K562 (cell line): ENCODE measurements around the gene LAMC1.

Source experiments
- CEBPB ChIP-seq: fragments of 450-650 bp; IDR thresholded peaks from 2 replicates; pipeline ENCODE4 v1.6.1; 2016; ENCODE audit warnings: missing genetic modification characterization, missing compliant biosample characterization
- CTCF ChIP-seq, 3 experiments: IDR thresholded peaks in 2 of 3; conservative IDR thresholded peaks in 1 of 3; 2 replicates each; pipeline ENCODE4 v1.5.1; 2011 to 2012; ENCODE audit warnings: low read length in 3 of 3, mild to moderate bottlenecking in 3 of 3, control low read depth in 2 of 3, improper control_type of control experiment in 1 of 3, inconsistent platforms in 1 of 3, low read depth in 1 of 3, mixed read lengths in 1 of 3, moderate library complexity in 1 of 3; ENCODE audit not compliant: insufficient read depth in 2 of 3
- HNRNPH1 ChIP-seq: fragments of 200-400 bp; formaldehyde crosslinking; optimal IDR thresholded peaks from 2 replicates; pipeline ENCODE3; 2017; ENCODE audit warnings: low read depth, mild to moderate bottlenecking, low read length, moderate library complexity
- LEF1 ChIP-seq: fragments of 450-650 bp; IDR thresholded peaks from 2 replicates; pipeline ENCODE4 v1.6.1; 2016; ENCODE audit warnings: mild to moderate bottlenecking
- MYC ChIP-seq, 2 experiments: fragments of 250-450 bp in 1 of 2; sonication (Bioruptor Pico) in 1 of 2; IDR thresholded peaks; 2 replicates each; pipeline versions ENCODE4 v1.5.1 to v1.6.1; 2012 to 2021; ENCODE audit warnings: low read depth in 2 of 2, borderline replicate concordance in 1 of 2, improper control_type of control experiment in 1 of 2, low read length in 1 of 2, mild to moderate bottlenecking in 1 of 2, moderate library complexity in 1 of 2
- NFRKB ChIP-seq: fragments of 450-650 bp; IDR thresholded peaks from 2 replicates; pipeline ENCODE4 v1.6.1; 2016; ENCODE audit warnings: low read depth
- POLR2A ChIP-seq: fragments of 450-650 bp; conservative IDR thresholded peaks from 2 replicates; pipeline ENCODE4 v1.6.1; 2016
- RB1 ChIP-seq: fragments of 450-650 bp; IDR thresholded peaks from 2 replicates; pipeline ENCODE4 v1.6.1; 2017; ENCODE audit warnings: low read depth, mild to moderate bottlenecking
- ZNF347 ChIP-seq: fragments of 450-650 bp; formaldehyde crosslinking; IDR thresholded peaks from 2 replicates; pipeline ENCODE4 v1.4.0; 2020; ENCODE audit warnings: low read depth, mild to moderate bottlenecking, moderate library complexity
- TF ChIP-seq, protein P1 (sequence below): fragments of 250-450 bp; sonication (Bioruptor Pico); IDR thresholded peaks from 2 replicates; pipeline ENCODE4 v1.4.0; 2020; ENCODE audit warnings: mild to moderate bottlenecking, moderate library complexity

- TF ChIP-seq NFRKB (no peak), CTCF (IDR thresholded peaks at IDR 0.05 in 2 of 3, conservative IDR thresholded peaks at IDR 0.05 in 1 of 3; ENCODE audit: insufficient read depth in 2 of 3, low read depth in 1 of 3, low read length in 3 of 3) (no peak), POLR2A (no peak), LEF1 (no peak), CEBPB (tag) (no peak), MYC (IDR thresholded peaks at IDR 0.05; ENCODE audit: low read depth, low read length) (no peak), MYC (CRISPR knock-in tag; IDR thresholded peaks at IDR 0.05; ENCODE audit: borderline replicate concordance, low read depth) (no peak), RB1 (no peak), HNRNPH1 (no peak), ZNF347 (CRISPR knock-in tag) (no peak)
- TF ChIP-seq, protein P1, sequence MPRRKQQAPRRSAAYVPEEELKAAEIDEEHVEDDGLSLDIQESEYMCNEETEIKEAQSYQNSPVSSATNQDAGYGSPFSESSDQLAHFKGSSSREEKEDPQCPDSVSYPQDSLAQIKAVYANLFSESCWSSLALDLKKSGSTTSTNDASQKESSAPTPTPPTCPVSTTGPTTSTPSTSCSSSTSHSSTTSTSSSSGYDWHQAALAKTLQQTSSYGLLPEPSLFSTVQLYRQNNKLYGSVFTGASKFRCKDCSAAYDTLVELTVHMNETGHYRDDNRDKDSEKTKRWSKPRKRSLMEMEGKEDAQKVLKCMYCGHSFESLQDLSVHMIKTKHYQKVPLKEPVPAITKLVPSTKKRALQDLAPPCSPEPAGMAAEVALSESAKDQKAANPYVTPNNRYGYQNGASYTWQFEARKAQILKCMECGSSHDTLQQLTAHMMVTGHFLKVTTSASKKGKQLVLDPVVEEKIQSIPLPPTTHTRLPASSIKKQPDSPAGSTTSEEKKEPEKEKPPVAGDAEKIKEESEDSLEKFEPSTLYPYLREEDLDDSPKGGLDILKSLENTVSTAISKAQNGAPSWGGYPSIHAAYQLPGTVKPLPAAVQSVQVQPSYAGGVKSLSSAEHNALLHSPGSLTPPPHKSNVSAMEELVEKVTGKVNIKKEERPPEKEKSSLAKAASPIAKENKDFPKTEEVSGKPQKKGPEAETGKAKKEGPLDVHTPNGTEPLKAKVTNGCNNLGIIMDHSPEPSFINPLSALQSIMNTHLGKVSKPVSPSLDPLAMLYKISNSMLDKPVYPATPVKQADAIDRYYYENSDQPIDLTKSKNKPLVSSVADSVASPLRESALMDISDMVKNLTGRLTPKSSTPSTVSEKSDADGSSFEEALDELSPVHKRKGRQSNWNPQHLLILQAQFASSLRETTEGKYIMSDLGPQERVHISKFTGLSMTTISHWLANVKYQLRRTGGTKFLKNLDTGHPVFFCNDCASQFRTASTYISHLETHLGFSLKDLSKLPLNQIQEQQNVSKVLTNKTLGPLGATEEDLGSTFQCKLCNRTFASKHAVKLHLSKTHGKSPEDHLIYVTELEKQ (CRISPR knock-in tag) = no peak
Observed at GRCh38 chr1:183012301-183012994, 10.8 kb upstream of the LAMC1 start.
